Panc1 (cell line): ENCODE measurements around the gene ATP9A.

Experiments used
- CTCF ChIP-seq: fragments of 450-650 bp; IDR thresholded peaks from 2 replicates; pipeline ENCODE4 v1.5.1; 2017; ENCODE audit warnings: mild to moderate bottlenecking
- POLR2AphosphoS5 ChIP-seq: IDR thresholded peaks from 2 replicates; pipeline ENCODE4 v1.6.1; 2012; ENCODE audit warnings: mild to moderate bottlenecking, low read depth, low read length, moderate library complexity
- REST ChIP-seq, 2 experiments: IDR thresholded peaks; 2 replicates each; pipeline ENCODE4 v1.6.1; 2011 to 2012; ENCODE audit warnings: low read depth in 2 of 2, control low read depth in 1 of 2, low read length in 1 of 2, mild to moderate bottlenecking in 1 of 2, moderate library complexity in 1 of 2; ENCODE audit not compliant: insufficient read depth in 1 of 2
- SIN3A ChIP-seq: IDR thresholded peaks from 2 replicates; pipeline ENCODE4 v1.6.1; 2012; ENCODE audit warnings: low read depth, mild to moderate bottlenecking, low read length, moderate library complexity, borderline replicate concordance; ENCODE audit not compliant: insufficient read depth
- TCF7L2 ChIP-seq: IDR thresholded peaks from 2 replicates; pipeline ENCODE4 v1.6.1; 2011; ENCODE audit warnings: mild to moderate bottlenecking, low read depth, low read length, inconsistent platforms

GRCh38 chr20:51811514-51812128, 43.4 kb upstream of the ATP9A start:
- TF ChIP-seq CTCF = no peak
- no peak for TF ChIP-seq POLR2AphosphoS5
- TF ChIP-seq REST (IDR thresholded peaks at IDR 0.05; ENCODE audit: insufficient read depth in 1 of 2, low read depth in 2 of 2, low read length in 1 of 2) = no peak
- no peak for TF ChIP-seq TCF7L2
- no peak for TF ChIP-seq SIN3A
